GM19025 (cell line): ENCODE results near the gene CXCL12.

Source experiments
- ATAC-seq: cut with Tn5 transposase; IDR thresholded peaks from one replicate; pipeline ENCODE4 v1.9.1; 2021; ENCODE audit warnings: mild to moderate bottlenecking, low read depth, moderate library complexity; ENCODE audit not compliant: unreplicated experiment

Gene CXCL12

GRCh38 chr10:44400541-44400940, 15.6 kb upstream of the CXCL12 start:
- no peak for ATAC-seq

GRCh38 chr10:44399659-44400451, 15.0 kb upstream of the CXCL12 start:
- ATAC-seq = no peak

GRCh38 chr10:44398747-44399658, 14.1 kb upstream of the CXCL12 start:
- ATAC-seq = no peak

DNA sequence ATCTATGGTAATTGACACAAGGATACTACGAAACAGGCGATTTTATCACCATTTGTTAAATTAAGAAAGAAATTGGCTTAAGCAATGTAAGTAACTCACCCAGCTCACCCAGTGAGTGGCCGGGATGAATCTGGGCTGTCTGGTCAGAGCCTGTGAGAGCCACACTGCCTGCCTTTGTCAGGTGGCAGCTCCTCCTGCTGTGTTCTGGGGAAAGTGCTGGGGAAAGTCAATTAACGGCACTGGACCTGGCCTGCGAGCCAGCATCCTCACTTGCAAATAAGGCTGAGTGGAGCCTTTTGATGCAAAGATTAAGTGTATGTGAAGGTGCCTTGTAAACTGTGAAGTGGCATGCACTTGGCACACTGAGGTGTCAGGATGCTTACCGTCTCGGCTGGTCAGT, 13.4 kb upstream of the CXCL12 start:
- ATAC-seq = no peak

- no peak for ATAC-seq
Observed at GRCh38 chr10:44397476-44398225, 12.8 kb upstream of the CXCL12 start.

- ATAC-seq = no peak
Observed at GRCh38 chr10:44396671-44397191, 11.8 kb upstream of the CXCL12 start.

- no peak for ATAC-seq
Observed at GRCh38 chr10:44395902-44396670, 11.2 kb upstream of the CXCL12 start.

GRCh38 chr10:44395396-44395795, 10.5 kb upstream of the CXCL12 start:
- no peak for ATAC-seq

GRCh38 chr10:44394696-44395381, 9.9 kb upstream of the CXCL12 start:
- no peak for ATAC-seq

- no peak for ATAC-seq
Observed at GRCh38 chr10:44393834-44394547, 9.1 kb upstream of the CXCL12 start.

GRCh38 chr10:44393051-44393630, 8.2 kb upstream of the CXCL12 start:
- no peak for ATAC-seq

DNA sequence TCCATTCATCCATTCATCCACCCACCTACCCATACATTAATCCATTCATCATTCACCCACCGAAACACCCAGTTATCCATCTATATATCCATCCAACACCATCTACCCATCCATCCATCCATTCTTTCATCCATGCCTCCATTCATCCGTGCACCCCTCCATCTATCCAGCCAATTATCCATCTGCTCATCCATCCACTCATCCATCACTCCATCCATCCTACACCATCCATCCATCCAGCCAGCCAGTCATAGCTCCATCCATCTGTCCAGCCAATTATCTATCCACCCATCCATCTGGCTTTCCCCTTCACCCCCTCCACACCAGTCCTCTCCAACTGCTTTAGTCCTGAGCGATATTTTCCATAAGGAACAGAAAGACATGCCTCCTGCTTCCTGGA, 7.5 kb upstream of the CXCL12 start:
- no peak for ATAC-seq

DNA sequence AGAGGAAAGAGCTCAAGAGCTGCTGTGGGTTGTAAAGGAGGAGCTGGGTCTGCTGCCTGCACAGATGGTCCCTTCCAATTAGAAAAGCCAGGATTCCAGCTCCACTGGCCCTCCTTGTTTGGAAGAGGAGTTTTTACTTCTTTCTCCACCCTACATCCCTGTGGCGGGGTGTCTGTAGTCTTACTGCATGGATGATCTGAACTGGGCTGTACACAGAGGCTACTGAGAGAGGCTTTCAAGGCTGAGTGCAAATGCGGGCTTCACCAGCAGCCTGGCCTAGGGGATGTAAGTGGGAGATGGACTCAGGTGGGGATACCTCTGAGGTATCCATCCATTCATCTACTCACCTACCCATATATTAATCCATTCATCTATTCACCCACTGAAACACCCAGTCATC, 7.1 kb upstream of the CXCL12 start:
- ATAC-seq = no peak

- ATAC-seq = no peak
Observed at GRCh38 chr10:44390585-44391072, 5.7 kb upstream of the CXCL12 start.

- no peak for ATAC-seq
Observed at GRCh38 chr10:44389556-44389955, 4.7 kb upstream of the CXCL12 start.

DNA sequence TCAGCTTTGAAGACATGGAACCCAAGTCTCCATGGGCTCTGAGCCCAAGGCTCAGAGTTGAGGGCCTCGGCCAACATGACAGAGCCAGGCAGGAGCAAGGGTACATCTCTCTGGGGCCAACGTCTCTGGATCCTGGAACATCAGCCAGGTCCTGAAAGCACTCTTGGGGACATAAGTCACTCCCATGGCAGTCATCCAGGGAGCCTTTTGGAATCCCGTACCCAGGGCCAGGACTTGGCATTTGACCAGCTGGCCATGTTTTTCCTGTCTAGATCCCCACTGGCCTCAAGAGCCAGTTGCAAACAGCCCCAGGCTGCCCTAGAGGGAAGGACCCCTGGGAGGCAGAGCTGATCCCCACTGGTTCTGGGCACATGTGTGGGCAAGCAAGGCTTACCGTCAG, 4.3 kb upstream of the CXCL12 start:
- ATAC-seq = no peak

DNA sequence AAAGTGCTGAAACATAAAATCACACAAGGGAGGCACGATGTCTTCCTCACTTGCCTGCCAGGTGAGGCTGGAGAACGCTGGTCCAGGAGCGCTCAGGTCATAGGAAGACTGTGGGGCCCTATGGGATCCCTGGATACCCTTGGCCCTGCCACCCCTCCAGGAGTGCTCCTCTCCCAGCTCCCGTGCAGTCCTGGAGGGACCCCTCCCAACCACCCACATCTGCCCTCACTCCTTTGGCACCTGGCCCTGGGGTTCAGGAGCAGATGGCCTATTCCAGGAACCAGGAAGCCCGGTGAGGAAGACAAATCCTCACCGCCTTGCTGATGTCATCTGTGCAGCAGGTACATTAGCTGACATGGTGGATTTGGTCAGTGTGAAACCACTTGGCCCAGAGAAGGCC, 3.7 kb upstream of the CXCL12 start:
- ATAC-seq = no peak

- ATAC-seq = no peak
Observed at GRCh38 chr10:44387853-44388251, 3.0 kb upstream of the CXCL12 start.
